NB4 (cell line): ENCODE data around the gene WRAP73.

Experiments
- DNase-seq: peaks from one replicate; pipeline ENCODE4 v3.0.0; 2010; ENCODE audit warnings: low read depth
- H3K4me3 ChIP-seq: one replicate; pipeline ENCODE4 v1.5.1; 2011; ENCODE audit warnings: mild to moderate bottlenecking, low read depth, low read length, moderate library complexity
- MAX ChIP-seq: IDR thresholded peaks from 2 replicates; pipeline ENCODE4 v1.6.1; 2011; ENCODE audit warnings: low read depth, low read length
- MYC ChIP-seq: IDR thresholded peaks from 2 replicates; pipeline ENCODE4 v1.6.1; 2011; ENCODE audit warnings: low read depth, low read length
- POLR2A ChIP-seq: IDR thresholded peaks from 2 replicates; pipeline ENCODE4 v1.6.1; 2011; ENCODE audit warnings: mild to moderate bottlenecking; ENCODE audit not compliant: insufficient read length; ENCODE audit errors: extremely low read depth
- TF ChIP-seq, protein P1 (sequence below): IDR thresholded peaks from one replicate; pipeline ENCODE4 v1.5.1; 2012; ENCODE audit warnings: low read depth, low read length

The WRAP73 gene

GRCh38 chr1:3679098-3679555 is 29.2 kb upstream of the WRAP73 start:
- DNase-seq: peak; percentile 35
- no peak overlapping the region for H3K4me3 ChIP-seq
- no peak for TF ChIP-seq POLR2A
- TF ChIP-seq MYC: no peak
- TF ChIP-seq, protein P1, sequence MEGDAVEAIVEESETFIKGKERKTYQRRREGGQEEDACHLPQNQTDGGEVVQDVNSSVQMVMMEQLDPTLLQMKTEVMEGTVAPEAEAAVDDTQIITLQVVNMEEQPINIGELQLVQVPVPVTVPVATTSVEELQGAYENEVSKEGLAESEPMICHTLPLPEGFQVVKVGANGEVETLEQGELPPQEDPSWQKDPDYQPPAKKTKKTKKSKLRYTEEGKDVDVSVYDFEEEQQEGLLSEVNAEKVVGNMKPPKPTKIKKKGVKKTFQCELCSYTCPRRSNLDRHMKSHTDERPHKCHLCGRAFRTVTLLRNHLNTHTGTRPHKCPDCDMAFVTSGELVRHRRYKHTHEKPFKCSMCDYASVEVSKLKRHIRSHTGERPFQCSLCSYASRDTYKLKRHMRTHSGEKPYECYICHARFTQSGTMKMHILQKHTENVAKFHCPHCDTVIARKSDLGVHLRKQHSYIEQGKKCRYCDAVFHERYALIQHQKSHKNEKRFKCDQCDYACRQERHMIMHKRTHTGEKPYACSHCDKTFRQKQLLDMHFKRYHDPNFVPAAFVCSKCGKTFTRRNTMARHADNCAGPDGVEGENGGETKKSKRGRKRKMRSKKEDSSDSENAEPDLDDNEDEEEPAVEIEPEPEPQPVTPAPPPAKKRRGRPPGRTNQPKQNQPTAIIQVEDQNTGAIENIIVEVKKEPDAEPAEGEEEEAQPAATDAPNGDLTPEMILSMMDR: no peak
- TF ChIP-seq MAX: no peak

- DNase-seq: peak; percentile 84
- H3K4me3 ChIP-seq: no peak overlapping the region
- TF ChIP-seq POLR2A (no peak), MAX (no peak), MYC (no peak)
- TF ChIP-seq, protein P1: no peak
These were observed 28.6 kb upstream of the WRAP73 start for GRCh38 chr1:3678361-3679097.

GRCh38 chr1:3677484-3677883 is 27.6 kb upstream of the WRAP73 start:
- H3K4me3 ChIP-seq: peak overlapping the region; percentile 25
- DNase-seq: peak; percentile 87
- TF ChIP-seq MYC: peak; percentile 4; the same call in 1 of the 2 replicates
- TF ChIP-seq MAX: peak; percentile 43; the same call in 1 of the 2 replicates
- TF ChIP-seq, protein P1: no peak

DNA sequence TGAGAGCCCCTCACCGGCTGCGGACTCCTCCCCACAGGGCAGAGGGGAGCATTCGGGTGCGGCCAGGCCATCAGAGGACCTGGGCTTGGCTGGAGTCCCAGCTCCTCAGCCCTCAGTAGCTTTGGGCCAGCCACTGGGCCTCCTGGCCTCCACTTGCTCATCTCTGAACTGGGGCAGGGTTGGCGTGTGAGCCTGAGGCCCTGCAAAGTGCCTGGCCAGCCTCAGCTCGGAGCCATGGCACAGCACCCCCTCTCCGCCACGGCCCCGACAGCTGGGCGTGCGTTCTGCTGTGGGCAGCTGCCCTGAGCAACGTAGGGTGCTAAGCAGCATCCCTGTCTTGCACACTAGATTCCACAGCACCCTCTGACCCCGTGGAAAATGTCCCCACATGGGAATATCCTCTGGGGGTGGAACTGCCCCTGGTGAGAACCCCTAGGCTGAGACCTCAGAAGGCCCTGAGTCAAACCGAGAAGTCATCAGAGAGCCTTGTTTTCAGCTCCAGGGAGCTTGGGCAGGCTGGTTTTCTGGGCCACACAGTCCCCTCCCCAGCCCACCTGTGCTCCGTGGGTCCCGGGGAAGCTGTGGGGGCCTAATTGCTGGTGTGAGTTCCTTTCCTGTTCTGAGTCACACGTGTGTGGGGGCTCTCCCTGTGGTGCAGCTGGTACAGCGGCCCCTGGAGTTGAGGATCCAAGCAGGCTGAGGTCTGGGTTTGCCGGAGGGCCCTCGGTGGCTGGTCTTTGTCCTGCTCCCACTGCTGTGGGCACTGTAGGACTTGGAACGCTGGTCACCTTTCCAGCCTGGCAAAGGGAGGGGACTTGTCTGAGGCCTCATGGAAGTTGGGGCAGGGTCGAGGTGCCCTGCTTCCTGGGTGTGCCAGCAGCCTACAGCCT is 26.9 kb upstream of the WRAP73 start:
- peak; percentile 86 for DNase-seq
- TF ChIP-seq MAX: peak; percentile 71
- TF ChIP-seq, protein P1: peak; percentile 31
- peak; percentile 19 for TF ChIP-seq POLR2A
- TF ChIP-seq MYC: peak; percentile 18; the same call in 1 of the 2 replicates
- peak overlapping the region; percentile 25 for H3K4me3 ChIP-seq

- no peak for DNase-seq
- H3K4me3 ChIP-seq: no peak overlapping the region
- TF ChIP-seq, protein P1: no peak
- TF ChIP-seq MAX (no peak), MYC (no peak), POLR2A (no peak)
These were observed 25.5 kb upstream of the WRAP73 start for GRCh38 chr1:3675436-3675835.
